DMS 273 treated with DMSO at 0.1 percent for 48 hours (cell line): ENCODE measurements around the gene SGPL1.

Experiments
- DNase-seq: peaks from one replicate; lab custom pipeline; 2025; lab: John Stamatoyannopoulos, UW

Gene SGPL1

DNA sequence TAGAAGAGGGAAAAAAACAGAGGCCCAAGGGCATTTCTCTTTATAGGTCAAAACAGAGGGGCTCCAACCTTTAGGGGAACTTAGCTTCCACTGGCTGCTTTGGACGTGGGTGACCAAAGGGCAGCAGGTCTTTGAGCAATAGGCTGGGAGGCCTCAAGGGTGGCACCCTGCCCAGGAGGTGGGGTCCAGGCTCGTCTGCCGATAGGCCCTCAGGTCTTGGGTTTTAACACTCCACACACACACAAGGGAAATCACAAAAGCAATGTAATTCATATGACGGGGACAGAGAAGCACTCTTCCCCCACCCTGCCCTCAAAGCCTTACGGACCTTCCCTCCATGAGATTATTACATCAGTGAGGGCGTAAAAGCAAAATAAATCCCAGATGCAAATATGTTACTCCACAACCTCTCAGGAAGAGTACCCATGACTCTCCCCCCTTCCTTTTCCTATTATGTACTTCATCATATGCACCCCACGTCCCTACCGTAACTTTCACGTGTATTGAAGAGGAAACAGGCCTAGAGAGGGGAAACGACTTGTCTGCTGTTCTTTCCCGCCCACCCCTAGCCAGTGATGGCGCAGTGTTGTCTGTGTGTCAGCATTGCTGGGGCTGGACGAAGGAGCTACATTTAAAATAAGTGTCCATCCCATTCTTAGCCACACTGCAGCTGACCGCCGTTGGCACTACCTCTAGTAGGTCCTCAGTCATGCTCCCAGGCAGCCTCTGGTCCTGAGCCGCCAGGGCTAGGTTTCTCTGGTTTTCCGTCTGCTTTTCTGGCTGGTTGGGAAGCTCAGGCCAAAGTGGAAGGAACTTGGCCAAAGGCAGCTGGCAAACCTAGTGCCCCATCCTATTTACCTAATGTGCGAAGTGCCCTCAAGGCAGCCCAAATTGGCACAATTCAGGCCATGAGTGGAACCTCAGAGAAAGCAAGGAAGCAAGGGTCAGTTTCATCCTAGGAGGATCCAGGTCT is 70.5 kb downstream of the SGPL1 start:
- no peak for DNase-seq

GRCh38 chr10:70886921-70887665 is 71.3 kb downstream of the SGPL1 start:
- no peak for DNase-seq

DNA sequence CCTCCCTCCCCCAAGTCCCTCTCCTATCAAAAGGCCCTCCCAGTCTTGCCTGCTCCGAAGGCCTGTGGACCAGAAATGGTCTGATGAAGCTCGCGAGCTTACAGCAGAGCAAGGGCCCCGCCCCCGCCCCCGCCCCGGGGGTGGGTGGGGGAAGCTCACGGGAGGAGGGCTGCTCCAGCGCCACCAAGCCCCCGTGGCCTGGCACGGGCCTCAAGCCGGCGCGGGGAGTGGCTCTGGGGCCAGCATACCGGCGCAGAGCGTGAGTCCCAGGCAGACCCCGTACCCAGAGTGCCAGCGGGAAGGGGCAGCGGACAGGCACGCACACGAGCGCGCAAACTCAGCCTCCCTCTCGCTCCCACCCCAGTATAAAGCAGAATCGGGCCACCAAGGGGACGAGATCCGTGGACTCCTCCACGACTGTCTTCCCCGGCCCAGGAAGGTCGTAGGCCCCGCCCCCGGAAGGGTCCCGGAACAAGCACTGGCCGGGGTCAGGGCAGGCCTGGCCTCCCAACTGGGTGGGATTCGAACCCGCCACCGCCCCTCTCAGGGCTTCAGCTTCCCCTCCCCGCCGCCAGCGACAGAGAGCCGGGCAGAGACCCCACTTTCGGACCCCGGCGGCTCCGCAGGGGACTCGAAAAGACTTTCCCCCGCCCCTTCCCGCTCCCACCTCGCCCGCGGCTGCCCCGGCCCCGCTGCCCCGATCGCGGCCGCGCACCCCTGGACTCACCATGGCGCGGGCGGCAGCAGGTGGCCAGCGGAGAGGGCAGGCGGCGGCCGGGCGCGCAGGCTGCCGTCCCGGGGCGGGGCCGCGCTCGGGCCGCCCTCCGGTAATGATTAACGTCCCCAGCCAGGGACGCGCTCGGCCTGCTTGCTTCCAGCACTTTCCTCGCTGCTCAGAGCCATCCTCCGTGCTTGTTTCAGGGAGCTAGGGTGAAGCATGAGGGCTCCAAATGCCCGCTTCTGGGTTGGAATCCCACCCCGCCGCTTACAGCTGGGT is 72.4 kb downstream of the SGPL1 start, which contains the start of gene PCBD1:
TSS of gene PCBD1 (minus strand) at position 762 of the 997 bp plus-strand sequence. CDS start at position 730, 32 bp downstream.
- DNase-seq = no peak

DNA sequence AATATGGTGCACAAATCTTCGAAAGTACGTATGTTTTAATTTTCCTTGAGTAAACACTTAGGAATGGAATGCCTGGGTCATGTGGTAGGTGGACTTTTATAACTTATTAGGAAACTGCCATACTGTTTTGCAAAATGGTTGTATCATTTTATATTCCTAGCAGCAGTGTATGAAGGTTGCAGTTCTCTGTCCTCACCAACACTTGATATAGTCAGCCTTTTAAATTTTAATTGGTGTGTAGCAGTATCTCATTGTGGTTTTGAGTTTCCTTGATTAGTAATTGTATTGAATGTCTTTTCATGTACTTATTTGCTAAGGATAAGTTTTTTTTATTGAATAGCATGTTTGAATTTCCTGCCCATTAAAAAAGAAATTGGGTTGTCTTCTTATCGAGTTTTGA is 73.5 kb downstream of the SGPL1 start:
- DNase-seq = no peak

DNA sequence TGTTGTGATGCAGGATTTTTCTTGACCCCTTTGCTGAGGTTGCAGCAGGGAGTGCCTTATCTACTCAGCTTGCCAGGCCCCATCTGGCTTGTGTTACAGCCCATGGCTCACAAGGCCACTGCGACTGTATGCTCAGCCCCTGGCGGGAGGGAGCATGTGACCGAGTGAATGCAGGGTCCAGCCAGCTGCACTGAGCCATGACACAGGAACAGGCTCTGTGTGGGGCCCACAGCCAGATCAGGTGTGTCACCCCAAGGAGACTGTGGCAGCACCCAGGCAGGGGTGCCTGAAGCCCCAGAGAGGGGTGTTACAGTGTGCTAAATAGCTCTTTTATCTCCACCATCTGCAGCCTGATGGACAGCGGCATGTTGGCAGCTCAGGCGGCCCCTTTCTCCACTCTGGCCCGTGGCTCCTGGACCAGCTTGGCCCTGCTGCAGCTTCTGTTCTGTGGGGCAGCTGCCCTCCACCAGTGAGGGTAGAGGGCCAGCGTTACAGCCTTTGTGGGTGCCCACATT is 75.2 kb downstream of the SGPL1 start:
- DNase-seq = no peak

- no peak for DNase-seq
Measured at GRCh38 chr10:70891627-70892026, 75.9 kb downstream of the SGPL1 start.

DNA sequence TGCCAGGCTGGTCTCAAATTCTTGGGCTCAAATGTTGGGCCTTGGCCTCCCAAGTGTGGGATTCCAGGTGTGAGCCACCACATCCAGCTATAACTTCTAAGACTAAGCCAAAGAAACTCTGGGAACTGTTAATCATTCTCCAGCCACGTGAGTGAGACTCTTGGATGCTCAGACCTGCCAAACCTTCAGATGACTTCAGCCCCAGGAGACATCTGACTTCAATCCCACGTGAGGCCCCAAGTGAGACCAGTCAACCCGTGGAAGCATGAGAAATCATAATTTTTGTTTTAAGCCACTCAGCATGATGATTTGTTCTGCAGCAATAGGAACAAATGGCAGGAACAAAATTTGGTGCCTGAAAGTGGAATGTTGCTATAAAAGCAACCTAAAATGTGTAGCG is 76.9 kb downstream of the SGPL1 start:
- no peak for DNase-seq

DNA sequence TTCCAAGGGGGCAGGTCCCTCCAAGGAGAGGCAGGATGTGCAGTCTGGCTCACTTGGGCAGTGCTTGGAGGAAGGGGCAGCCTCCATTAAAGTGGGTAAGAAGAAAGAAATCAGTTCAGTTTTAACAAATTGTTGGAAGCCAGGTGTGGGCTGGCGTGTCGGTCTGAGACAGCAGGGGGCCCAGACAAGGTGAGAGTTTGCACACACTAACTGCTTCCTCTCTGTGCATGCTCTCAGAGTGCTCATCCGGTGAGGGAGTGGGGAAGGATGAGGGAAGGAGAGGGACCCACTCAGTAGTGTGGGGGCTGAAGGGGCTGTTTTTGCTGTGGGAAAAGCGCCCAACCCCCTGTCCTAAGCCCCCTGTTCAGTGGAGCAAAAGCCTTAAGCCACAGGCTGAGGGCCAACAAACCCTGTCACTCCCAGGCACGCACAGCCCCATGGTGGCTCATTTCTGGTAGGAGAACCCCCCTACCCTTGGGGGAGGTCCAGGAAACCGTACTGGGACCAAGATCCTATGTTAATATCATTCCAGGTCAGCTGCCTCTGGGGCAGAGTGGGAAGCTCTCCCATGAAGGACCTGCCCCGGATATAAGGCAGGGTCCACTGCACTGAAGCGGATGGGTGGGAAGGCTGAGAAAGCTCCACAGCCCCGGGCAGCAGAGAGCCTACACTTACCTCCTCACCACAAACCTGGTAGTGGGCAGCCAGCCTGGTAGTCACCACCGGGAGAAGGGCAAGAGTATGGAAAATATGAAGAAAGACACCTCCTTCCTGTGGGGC is 77.7 kb downstream of the SGPL1 start:
- no peak for DNase-seq

GRCh38 chr10:70894416-70894815 is 78.7 kb downstream of the SGPL1 start:
- no peak for DNase-seq

GRCh38 chr10:70896551-70896950 is 80.8 kb downstream of the SGPL1 start:
- no peak for DNase-seq

DNA sequence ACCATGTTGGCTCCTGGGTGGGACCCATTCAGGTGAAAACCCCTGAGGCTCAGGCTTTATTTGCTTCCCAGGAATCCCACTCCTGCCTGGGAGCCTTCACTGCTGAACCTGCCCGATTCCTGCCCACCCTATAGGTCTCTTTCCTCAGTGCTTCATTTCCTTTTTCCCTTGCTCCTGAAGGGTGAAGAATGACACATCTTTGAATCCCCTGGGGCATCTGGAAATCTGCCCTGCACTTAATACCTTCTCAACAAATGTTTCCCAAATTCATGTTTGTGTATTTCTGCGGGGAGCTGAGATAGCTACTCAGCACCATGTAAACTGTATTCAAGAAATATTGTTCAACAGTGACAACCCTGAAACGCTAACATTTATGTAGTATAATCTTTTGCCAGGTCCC is 82.9 kb downstream of the SGPL1 start:
- DNase-seq = no peak

- no peak for DNase-seq
Measured at GRCh38 chr10:70899096-70899495, 83.3 kb downstream of the SGPL1 start.

DNA sequence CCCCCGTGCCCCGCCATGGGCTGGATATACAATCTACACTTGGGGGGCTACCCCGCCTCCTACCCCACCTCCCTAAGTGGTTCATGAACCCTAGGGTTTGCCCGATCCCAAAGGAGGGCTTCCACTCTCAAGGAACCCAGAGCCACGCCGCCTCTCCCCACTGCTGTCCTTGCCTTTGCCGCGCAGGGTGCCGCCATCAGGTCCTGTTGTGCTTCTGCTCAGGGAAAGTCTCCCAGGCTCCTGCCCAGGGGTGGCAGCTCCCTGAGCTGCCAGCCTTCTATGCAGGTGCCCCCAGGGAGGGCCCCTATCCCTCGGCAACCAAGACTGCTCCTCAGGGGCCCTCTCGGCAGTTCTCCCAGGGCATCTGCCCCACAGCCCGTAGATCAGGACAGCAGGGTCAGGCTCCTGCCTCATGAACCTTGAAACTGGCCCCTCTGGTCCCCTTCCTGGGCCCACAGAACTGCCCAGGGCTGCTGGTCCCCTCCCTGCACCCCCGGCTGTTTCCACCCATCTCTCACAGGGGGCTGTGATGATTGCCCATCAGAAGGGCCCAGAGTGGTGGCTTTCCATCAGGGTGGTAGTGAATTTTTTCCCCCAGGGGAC is 85.6 kb downstream of the SGPL1 start:
- DNase-seq = no peak

GRCh38 chr10:70902661-70903261 is 87.0 kb downstream of the SGPL1 start:
- no peak for DNase-seq

GRCh38 chr10:70903262-70903921 is 87.6 kb downstream of the SGPL1 start:
- no peak for DNase-seq

GRCh38 chr10:70905071-70906021 is 89.6 kb downstream of the SGPL1 start:
- DNase-seq = no peak

- no peak for DNase-seq
Measured at GRCh38 chr10:70906031-70906783, 90.5 kb downstream of the SGPL1 start.
